Spleen (tissue), 11 donors: ENCODE data around the gene PRAF2. TPM values are rescaled to one million over a fixed set of nuclear protein-coding genes. Genes with fewer than 3 reads are reported as not detected.

Source experiments
- DNase-seq: peaks from one replicate; pipeline ENCODE4 v3.0.0-alpha.2; 2020
- H3K27ac ChIP-seq, 8 donors: fragments of 200-600 bp; sonication (generic) in 7 of 8; 1 replicate in 4 of 8; 2 replicates in 4 of 8; pipeline versions ENCODE4 v1.5.0 to v1.8.0; 2016 to 2021; ENCODE audit warnings: inconsistent platforms in 4 of 8, mild to moderate bottlenecking in 4 of 8, moderate library complexity in 1 of 8
- H3K27me3 ChIP-seq, 7 donors: fragments of 200-600 bp; sonication (generic) in 6 of 7; replicated peaks in 1 of 7; 1 replicate in 4 of 7; 2 replicates in 3 of 7; pipeline versions ENCODE4 v1.5.0 to v1.8.0; 2016 to 2021; ENCODE audit warnings: inconsistent platforms in 3 of 7, mild to moderate bottlenecking in 1 of 7
- H3K36me3 ChIP-seq, 6 donors: fragments of 200-600 bp; sonication (generic) in 5 of 6; 1 replicate in 4 of 6; 2 replicates in 2 of 6; pipeline versions ENCODE4 v1.5.0 to v1.8.0; 2016 to 2021; ENCODE audit warnings: inconsistent platforms in 2 of 6
- H3K4me1 ChIP-seq, 6 donors: fragments of 200-600 bp; sonication (generic) in 5 of 6; 1 replicate in 3 of 6; 2 replicates in 3 of 6; pipeline versions ENCODE4 v1.5.0 to v1.8.0; 2016 to 2021; ENCODE audit warnings: inconsistent platforms in 3 of 6
- H3K4me3 ChIP-seq, 8 donors: fragments of 200-600 bp; sonication (generic) in 7 of 8; 1 replicate in 4 of 8; 2 replicates in 4 of 8; pipeline versions ENCODE4 v1.5.0 to v1.8.0; 2016 to 2021; ENCODE audit warnings: inconsistent platforms in 4 of 8, mild to moderate bottlenecking in 4 of 8, moderate library complexity in 2 of 8
- H3K9me3 ChIP-seq, 8 donors: fragments of 200-600 bp; sonication (generic) in 7 of 8; 1 replicate in 4 of 8; 2 replicates in 4 of 8; pipeline versions ENCODE4 v1.5.0 to v1.8.0; 2016 to 2021; ENCODE audit warnings: inconsistent platforms in 4 of 8
- POLR2A ChIP-seq, 3 donors: fragments of 450-650 bp; IDR thresholded peaks; one replicate each; pipeline ENCODE4 v1.5.1; 2017; ENCODE audit warnings: antibody characterized with exemption in 3 of 3, mild to moderate bottlenecking in 1 of 3
- POLR2AphosphoS5 ChIP-seq, 3 donors: sonication (generic); formaldehyde crosslinking; IDR thresholded peaks; one replicate each; pipeline ENCODE4 v1.5.1; 2017; ENCODE audit warnings: antibody characterized with exemption in 3 of 3
- whole genome bisulfite sequencing, 5 donors: extraction: QIAGEN DNeasy Blood & Tissue Kit in 3 of 5; methylation state at CpG; one replicate each; pipeline versions ENCODE4 v1.1.5 to v1.1.7; 2013 to 2018; 5-methylcytosine and 5-hydroxymethylcytosine counted together
- intact Hi-C: fragments of 100-400 bp; cut with DNase I; formaldehyde crosslinking; loops from one replicate; pipeline ENCODE4 v1.15.0; 2023; ENCODE audit warnings: low total_unique reads
- polyA plus RNA-seq, 3 donors: library from polyadenylated mRNA; stranded (reverse); fragments of 200-250 nt; gene quantifications; one replicate each; pipeline ENCODE4 v1.2.1, GENCODE V29; 2013
- total RNA-seq, 7 donors: library from RNA; depleted of rRNA in 3 of 7; stranded (reverse); fragments of >200 nt in 3 of 7; fragmentation: NEBNext Ultra II Directional in 4 of 7; extraction: Animal tissue kit (Norgen Biotek cat#: 25700) in 4 of 7; gene quantifications; one replicate each; pipeline versions ENCODE4 v1.1.0 to v1.2.1, GENCODE V29; 2016 to 2021
- TF ChIP-seq, protein P1 (sequence below), 11 experiments: fragments of 200-600 bp in 7 of 11; fragments of 450-650 bp in 4 of 11; sonication (generic) in 4 of 11; IDR thresholded peaks in 8 of 11; conservative IDR thresholded peaks in 3 of 11; 1 replicate in 7 of 11; 2 replicates in 4 of 11; pipeline versions ENCODE4 v1.4.0 to v1.8.0; 2016 to 2021; ENCODE audit warnings: antibody characterized with exemption in 11 of 11, inconsistent platforms in 4 of 11, mild to moderate bottlenecking in 1 of 11
- donor health status: healthy with polysubstance abuse.
- donor health status: DM: no; HTN: no; CAD: no; lungs with moderate emphysema.
- donor health status: DM: no; HTN: no; CAD: no.
- donor health status: Bipolar disorder and iron deficiency.
- donor health status: healthy.
- donor health status: DM: no; HTN: no; CAD: no.
- donor health status: DM: yes; HTN: yes; CAD: no.

Gene PRAF2
- total and polyA plus RNA-seq, 10 donors: 15.4 to 23.7 (median 18.3) TPM

DNA sequence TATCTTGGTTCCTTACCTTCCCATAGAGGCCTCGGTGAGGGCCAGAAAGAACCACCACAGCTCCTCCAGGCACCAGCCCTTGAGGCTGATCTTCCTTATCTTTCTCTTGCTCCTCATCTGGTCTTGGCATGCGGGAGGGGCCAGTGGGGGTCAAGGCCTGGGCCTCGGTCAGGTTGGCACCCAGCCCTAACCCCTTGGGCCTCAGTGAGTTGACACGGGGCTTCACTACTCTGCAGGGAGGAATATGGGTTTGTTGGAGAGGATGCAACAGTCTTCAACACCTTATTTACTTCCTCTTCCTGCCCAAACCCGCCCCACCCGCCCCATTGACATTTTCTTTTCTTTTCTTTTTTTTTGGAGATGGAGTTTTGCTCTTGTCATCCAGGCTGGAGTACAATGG, 43.8 kb upstream of the PRAF2 start:
- no peaks in the 10 kb centered on the region for H3K27me3 ChIP-seq
- no peak for DNase-seq
- peaks cover 0 to 98% (median 44%) of the 10 kb centered on the region in 6 donors for H3K36me3 ChIP-seq
- TF ChIP-seq, protein P1, sequence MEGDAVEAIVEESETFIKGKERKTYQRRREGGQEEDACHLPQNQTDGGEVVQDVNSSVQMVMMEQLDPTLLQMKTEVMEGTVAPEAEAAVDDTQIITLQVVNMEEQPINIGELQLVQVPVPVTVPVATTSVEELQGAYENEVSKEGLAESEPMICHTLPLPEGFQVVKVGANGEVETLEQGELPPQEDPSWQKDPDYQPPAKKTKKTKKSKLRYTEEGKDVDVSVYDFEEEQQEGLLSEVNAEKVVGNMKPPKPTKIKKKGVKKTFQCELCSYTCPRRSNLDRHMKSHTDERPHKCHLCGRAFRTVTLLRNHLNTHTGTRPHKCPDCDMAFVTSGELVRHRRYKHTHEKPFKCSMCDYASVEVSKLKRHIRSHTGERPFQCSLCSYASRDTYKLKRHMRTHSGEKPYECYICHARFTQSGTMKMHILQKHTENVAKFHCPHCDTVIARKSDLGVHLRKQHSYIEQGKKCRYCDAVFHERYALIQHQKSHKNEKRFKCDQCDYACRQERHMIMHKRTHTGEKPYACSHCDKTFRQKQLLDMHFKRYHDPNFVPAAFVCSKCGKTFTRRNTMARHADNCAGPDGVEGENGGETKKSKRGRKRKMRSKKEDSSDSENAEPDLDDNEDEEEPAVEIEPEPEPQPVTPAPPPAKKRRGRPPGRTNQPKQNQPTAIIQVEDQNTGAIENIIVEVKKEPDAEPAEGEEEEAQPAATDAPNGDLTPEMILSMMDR (IDR thresholded peaks at IDR 0.05 in 8 of 11, conservative IDR thresholded peaks at IDR 0.05 in 3 of 11): no peak
- TF ChIP-seq POLR2AphosphoS5 (IDR thresholded peaks at IDR 0.05): no peak
- whole genome bisulfite sequencing, 5 donors: 51 to 72% (median 56%) methylated on average over 6 of the region's 6 CpGs
- peaks cover 0 to 19% (median 6%) of the 10 kb centered on the region in 6 donors for H3K4me1 ChIP-seq
- H3K4me3 ChIP-seq: peak overlapping the region in 1 of 8 donors; percentile 19
- H3K9me3 ChIP-seq: no peaks in the 10 kb centered on the region
- intact Hi-C loops: no loop called here
- H3K27ac ChIP-seq: peak overlapping the region in 3 of 8 donors; percentile 13 to 61 (median 31)

DNA sequence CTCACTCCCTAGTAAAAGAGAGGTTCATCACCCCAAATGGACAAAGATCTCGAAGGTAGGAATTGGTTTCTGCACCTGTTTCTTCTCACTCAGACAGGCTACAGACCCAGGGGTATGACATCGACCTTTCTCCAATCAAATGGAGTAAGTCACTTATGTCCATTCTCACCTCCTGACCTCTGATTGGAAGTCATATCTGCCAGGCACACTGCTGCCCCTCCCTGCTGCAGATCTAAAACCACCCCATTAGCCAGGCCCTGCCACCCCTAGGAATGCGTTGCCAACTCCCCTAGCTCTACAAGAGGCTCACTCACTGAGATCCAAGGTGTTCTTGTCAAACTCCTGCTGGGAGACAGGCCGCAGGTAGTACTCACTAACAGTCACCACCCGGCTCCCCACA, 42.9 kb upstream of the PRAF2 start:
- intact Hi-C loops: no loop called here
- Histone ChIP-seq H3K9me3 (no peaks in the 10 kb centered on the region), H3K4me1 (peaks cover 0 to 11% (median 0%) of the 10 kb centered on the region in 6 donors), H3K36me3 (peaks cover 0 to 100% (median 47%) of the 10 kb centered on the region in 6 donors), H3K27me3 (no peaks in the 10 kb centered on the region), H3K4me3 (no peak overlapping the region), H3K27ac (peak overlapping the region in 1 of 8 donors; percentile 61)
- TF ChIP-seq POLR2AphosphoS5 (IDR thresholded peaks at IDR 0.05) (no peak), POLR2A (IDR thresholded peaks at IDR 0.05) (no peak)
- TF ChIP-seq, protein P1 (IDR thresholded peaks at IDR 0.05 in 8 of 11, conservative IDR thresholded peaks at IDR 0.05 in 3 of 11): no peak
- no peak for DNase-seq
- WGBS, 5 donors: 68 to 93% (median 81%) methylated on average over 1 to 5 of the region's 5 CpGs

DNA sequence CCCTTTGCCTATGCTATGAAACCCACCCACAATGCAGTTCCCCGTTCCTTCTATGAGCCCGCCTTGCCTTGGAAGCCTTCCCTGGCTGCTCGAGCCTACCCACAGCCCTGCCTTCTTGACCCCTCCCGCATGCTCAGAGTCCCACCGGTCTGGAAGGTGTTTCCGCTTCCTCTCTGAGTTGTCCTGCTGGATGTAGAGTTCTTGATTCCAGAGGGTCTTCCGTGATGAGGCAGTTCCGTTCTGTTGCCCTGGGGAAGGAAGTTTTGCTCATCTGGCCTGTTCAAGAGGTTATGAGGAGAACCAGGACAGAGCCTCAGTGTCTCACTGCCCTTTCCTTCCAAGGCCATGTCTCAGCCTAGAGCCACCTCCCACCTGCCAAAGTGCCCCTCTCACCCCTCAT, 42.3 kb upstream of the PRAF2 start:
- H3K36me3 ChIP-seq: peaks cover 0 to 99% (median 45%) of the 10 kb centered on the region in 6 donors
- WGBS, 5 donors: 83 to 90% (median 88%) methylated on average over 7 to 8 of the region's 8 CpGs
- no peak overlapping the region for H3K4me3 ChIP-seq
- TF ChIP-seq POLR2AphosphoS5 (IDR thresholded peaks at IDR 0.05) (no peak), POLR2A (IDR thresholded peaks at IDR 0.05) (no peak)
- TF ChIP-seq, protein P1 (IDR thresholded peaks at IDR 0.05 in 8 of 11, conservative IDR thresholded peaks at IDR 0.05 in 3 of 11): no peak
- DNase-seq: no peak
- intact Hi-C loops: no loop called here
- no peak overlapping the region for H3K27ac ChIP-seq
- H3K9me3 ChIP-seq: no peaks in the 10 kb centered on the region
- H3K4me1 ChIP-seq: peaks cover 0 to 11% (median 0%) of the 10 kb centered on the region in 6 donors
- no peaks in the 10 kb centered on the region for H3K27me3 ChIP-seq

DNA sequence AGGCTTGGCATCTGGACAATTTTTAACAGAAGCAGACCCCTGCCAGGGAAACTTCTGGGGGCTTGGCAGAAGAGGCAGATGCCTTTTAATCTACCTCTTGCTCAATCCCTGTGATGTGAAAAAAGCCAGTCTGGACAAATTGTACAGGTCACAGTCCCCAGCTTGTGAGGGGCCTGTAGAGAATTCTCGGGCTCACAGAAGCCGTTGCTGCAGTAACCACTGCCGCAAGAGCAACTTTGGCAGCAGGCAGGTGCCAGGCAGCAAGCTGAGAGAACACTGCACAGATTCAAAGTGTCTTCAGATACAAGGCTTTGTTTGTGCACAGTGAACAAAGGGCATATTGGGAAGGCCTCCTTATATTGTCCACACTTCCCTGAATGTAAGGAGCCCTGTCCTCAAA, 38.0 kb upstream of the PRAF2 start:
- WGBS, 5 donors: 72 to 92% (median 84%) methylated on average over 3 of the region's 3 CpGs; no CpG with 5 or more reads in 1 of the 5 donors
- intact Hi-C loops: no loop called here
- Histone ChIP-seq H3K9me3 (no peaks in the 10 kb centered on the region), H3K4me1 (no peaks in the 10 kb centered on the region), H3K4me3 (no peak overlapping the region), H3K36me3 (peaks cover 0 to 81% (median 35%) of the 10 kb centered on the region in 6 donors), H3K27me3 (no peaks in the 10 kb centered on the region), H3K27ac (no peak overlapping the region)
- DNase-seq: no peak
- TF ChIP-seq POLR2AphosphoS5 (IDR thresholded peaks at IDR 0.05) (no peak), POLR2A (IDR thresholded peaks at IDR 0.05) (no peak)
- TF ChIP-seq, protein P1 (IDR thresholded peaks at IDR 0.05 in 8 of 11, conservative IDR thresholded peaks at IDR 0.05 in 3 of 11): no peak
